HG02970 (cell line): ENCODE results near the gene R3HDML.

Source experiments
- ATAC-seq: cut with Tn5 transposase; IDR thresholded peaks from one replicate; pipeline ENCODE4 v1.9.1; 2021; ENCODE audit warnings: mild to moderate bottlenecking, moderate library complexity, moderate number of reproducible peaks; ENCODE audit not compliant: unreplicated experiment, low FRiP score

The R3HDML gene

GRCh38 chr20:44395461-44396340 lies 58.9 kb downstream of the R3HDML start:
- no peak for ATAC-seq

- no peak for ATAC-seq
Observed at GRCh38 chr20:44396369-44397130, 59.7 kb downstream of the R3HDML start.

DNA sequence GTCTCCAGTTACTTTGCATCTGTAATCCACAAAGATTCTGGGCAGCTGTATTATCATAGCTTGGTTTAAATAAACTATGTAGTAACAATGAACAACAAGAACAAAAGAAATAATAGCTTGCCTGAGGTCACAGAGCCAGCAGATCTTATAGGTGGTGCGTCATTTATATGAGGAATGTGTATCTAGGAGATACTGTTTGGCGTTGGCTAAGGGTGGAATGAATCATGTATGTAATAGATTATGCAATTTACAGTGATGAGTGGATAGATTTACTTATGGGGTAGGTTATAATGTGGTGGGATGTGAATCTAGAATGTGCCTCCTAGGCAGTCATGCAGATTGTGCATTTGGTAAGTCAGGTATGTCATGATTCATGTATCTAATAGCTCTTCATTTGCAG lies 61.5 kb downstream of the R3HDML start:
- no peak for ATAC-seq

- no peak for ATAC-seq
Observed at GRCh38 chr20:44399446-44399845, 62.6 kb downstream of the R3HDML start.

- no peak for ATAC-seq
Observed at GRCh38 chr20:44400671-44400969, 63.8 kb downstream of the R3HDML start.
